Lower leg skin (tissue), 4 donors: ENCODE data around the gene IL11RA. TPM values are rescaled to one million over a fixed set of nuclear protein-coding genes. Genes with fewer than 3 reads are reported as not detected.

Source experiments
- DNase-seq, 2 donors: peaks; one replicate each; pipeline ENCODE4 v3.0.0-alpha.2; 2019; ENCODE audit warnings: low spot score in 2 of 2
- H3K4me3 ChIP-seq: fragments of 200-600 bp; sonication (generic); 2 replicates; pipeline ENCODE4 v1.5.1; 2017; ENCODE audit warnings: mild to moderate bottlenecking, low read depth; ENCODE audit not compliant: poor library complexity, severe bottlenecking
- CTCF ChIP-seq, 3 donors: fragments of 450-650 bp; IDR thresholded peaks; one replicate each; pipeline ENCODE4 v1.5.1; 2016; ENCODE audit warnings: antibody characterized with exemption in 3 of 3, mild to moderate bottlenecking in 3 of 3, moderate library complexity in 2 of 3
- POLR2A ChIP-seq, 2 donors: fragments of 450-650 bp; IDR thresholded peaks; one replicate each; pipeline ENCODE4 v1.6.1; 2016 to 2017; ENCODE audit warnings: antibody characterized with exemption in 2 of 2, mild to moderate bottlenecking in 1 of 2, moderate library complexity in 1 of 2
- WGBS, 2 donors: methylation state at CpG; one replicate each; pipeline ENCODE4 v1.1.5; 2018; 5-methylcytosine and 5-hydroxymethylcytosine counted together
- intact Hi-C: fragments of 100-400 bp; cut with DNase I; formaldehyde crosslinking; loops from one replicate; pipeline ENCODE4 v1.15.0; 2023; ENCODE audit warnings: low total_unique reads
- total RNA-seq, 4 donors: library from RNA; depleted of rRNA; stranded (reverse); fragments of >200 nt; gene quantifications; one replicate each; pipeline ENCODE4 v1.1.0, GENCODE V29; 2016

Gene IL11RA
- total RNA-seq, 4 donors from 2014 or later, result 27.7 to 37.7 (median 29.9) TPM

DNA sequence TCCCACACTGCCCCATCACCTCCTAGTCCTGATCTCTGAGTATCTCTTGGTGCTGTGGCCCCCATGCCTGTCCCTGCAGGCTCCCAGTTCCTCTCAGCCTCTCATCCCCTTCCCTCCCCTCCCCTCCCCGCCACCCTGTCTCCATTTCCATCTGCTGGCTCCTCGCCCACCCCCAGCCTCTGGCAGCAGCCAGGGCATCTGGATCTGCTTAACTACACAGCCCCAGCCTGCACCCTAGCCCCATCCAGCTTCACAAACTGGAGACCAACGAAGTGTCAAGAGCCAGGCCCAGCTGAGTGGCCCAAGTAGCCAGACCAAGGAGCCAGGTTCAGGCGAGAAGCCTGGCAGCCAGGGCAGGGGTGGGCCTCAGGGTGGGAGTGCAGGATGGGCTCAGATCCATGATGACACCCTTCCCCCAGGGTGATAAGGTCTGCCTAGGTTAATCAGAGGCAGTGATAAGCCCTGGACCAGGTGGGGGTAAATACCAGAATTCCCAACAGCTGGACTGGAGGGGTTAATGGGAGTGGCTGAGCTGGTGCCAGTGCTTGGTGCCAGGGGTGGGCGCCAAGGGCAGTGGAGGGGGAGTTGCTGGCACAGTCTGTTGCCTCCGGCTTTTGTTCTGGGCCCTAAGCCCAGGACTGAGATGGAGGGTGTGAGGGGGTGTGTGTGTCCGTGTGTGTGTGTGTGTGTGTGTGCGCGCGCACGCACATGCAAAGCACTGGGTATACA is 2.5 kb downstream of the IL11RA start:
- intact Hi-C loops, result no loop called here
- no peak for TF ChIP-seq POLR2A (IDR thresholded peaks at IDR 0.05)
- TF ChIP-seq CTCF (IDR thresholded peaks at IDR 0.05), result no peak
- 10 to 15% methylated on average over 10 to 11 of the region's 11 CpGs for WGBS, 2 donors
- peak in 1 of 2 donors; percentile 95 for DNase-seq
- no peak overlapping the region for H3K4me3 ChIP-seq

DNA sequence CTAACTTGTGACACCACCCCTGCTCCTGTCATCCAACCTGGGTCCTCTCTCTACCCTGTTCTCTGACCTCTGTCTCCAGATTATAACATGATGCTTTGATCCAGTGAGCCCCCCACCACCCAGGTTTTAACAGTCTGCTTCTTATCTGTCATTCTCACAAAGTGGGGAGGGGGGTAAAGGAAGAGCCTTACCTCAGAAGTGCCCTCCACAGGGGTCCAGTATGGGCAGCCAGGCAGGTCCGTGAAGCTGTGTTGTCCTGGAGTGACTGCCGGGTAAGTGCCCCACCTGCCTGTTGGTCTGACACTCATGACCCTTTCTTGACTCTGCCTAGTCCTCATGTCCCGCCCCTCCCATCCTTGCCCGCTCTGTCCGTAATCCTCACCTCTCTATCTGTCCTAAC is 3.4 kb downstream of the IL11RA start:
- TF ChIP-seq CTCF (IDR thresholded peaks at IDR 0.05), result no peak
- WGBS, 2 donors, result 58 to 66% methylated on average over 5 of the region's 5 CpGs
- no peak for DNase-seq
- no peak overlapping the region for H3K4me3 ChIP-seq
- intact Hi-C loops, result no loop called here

DNA sequence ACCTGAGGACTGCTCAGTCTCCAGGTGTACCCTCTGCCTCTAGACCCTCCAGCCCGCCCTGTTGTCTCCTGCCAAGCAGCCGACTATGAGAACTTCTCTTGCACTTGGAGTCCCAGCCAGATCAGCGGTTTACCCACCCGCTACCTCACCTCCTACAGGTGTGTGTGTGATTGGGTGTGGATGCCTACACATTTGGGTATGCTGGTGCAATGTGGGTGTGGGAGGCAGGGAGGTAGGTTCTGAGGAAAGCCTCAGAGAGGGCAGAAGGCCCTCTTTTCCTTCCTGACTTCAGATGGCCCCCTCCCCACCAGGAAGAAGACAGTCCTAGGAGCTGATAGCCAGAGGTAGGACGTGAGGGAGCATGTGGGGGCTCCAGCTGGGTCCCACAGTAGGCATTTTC is 5.0 kb downstream of the IL11RA start:
- intact Hi-C loops, result no loop called here
- DNase-seq, result no peak
- H3K4me3 ChIP-seq, result no peak overlapping the region
- WGBS, 2 donors, result 66 to 72% methylated on average over 4 to 5 of the region's 5 CpGs
- TF ChIP-seq CTCF (IDR thresholded peaks at IDR 0.05), result no peak

DNA sequence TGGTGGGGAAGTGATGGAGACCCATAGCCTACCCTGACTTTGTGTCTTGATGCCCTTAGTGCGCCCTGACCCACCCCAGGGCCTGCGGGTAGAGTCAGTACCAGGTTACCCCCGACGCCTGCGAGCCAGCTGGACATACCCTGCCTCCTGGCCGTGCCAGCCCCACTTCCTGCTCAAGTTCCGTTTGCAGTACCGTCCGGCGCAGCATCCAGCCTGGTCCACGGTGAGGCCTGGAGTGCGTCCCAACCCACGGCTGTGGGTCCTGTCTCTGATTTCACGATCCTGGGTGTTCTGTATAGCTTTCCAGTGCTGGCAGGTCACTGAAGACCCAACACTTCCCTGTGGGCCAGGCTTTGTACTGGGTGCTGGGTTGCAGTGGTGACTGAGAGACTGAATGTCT is 6.5 kb downstream of the IL11RA start:
- 76 to 91% methylated on average over 14 of the region's 14 CpGs for WGBS, 2 donors
- H3K4me3 ChIP-seq, result no peak overlapping the region
- no peak for DNase-seq
- intact Hi-C loops, result no loop called here
- TF ChIP-seq CTCF (IDR thresholded peaks at IDR 0.05) (no peak), POLR2A (IDR thresholded peaks at IDR 0.05) (no peak)

- DNase-seq, result no peak
- TF ChIP-seq CTCF (IDR thresholded peaks at IDR 0.05), result no peak
- TF ChIP-seq POLR2A (IDR thresholded peaks at IDR 0.05), result no peak
- intact Hi-C loops, result no loop called here
- WGBS, 2 donors, result 63 to 73% methylated on average over 5 to 8 of the region's 8 CpGs
- H3K4me3 ChIP-seq, result no peak overlapping the region
Observed at GRCh38 chr9:34659592-34660253, 7.7 kb downstream of the IL11RA start.
